Heart right ventricle (tissue), 16 donors: ENCODE data around the gene ACSF2. TPM values are rescaled to one million over a fixed set of nuclear protein-coding genes. Genes with fewer than 3 reads are reported as not detected.
A peak's percentile ranks its signal among the peaks of the same experiment; 100 is the strongest.

ENCODE experiments used
- ATAC-seq, 8 donors: fragments of 200-7000 bp; cut with Tn5 transposase; one replicate each; pipeline ENCODE4 v1.9.1; 2020; ENCODE audit warnings: mild to moderate bottlenecking in 8 of 8, moderate library complexity in 8 of 8, moderate number of reproducible peaks in 1 of 8
- DNase-seq, 2 donors: peaks; one replicate each; pipeline ENCODE4 v3.0.0-alpha.2; 2020
- H3K27ac ChIP-seq, 10 donors: fragments of 200-600 bp; sonication (generic) in 2 of 10; one replicate each; pipeline versions ENCODE4 v1.5.0 to v1.8.0; 2020 to 2022; ENCODE audit warnings: mild to moderate bottlenecking in 3 of 10
- H3K27me3 ChIP-seq, 7 donors: fragments of 200-600 bp; one replicate each; pipeline ENCODE4 v1.8.0; 2021 to 2022; ENCODE audit warnings: mild to moderate bottlenecking in 2 of 7
- H3K36me3 ChIP-seq, 9 donors: fragments of 200-600 bp; sonication (generic) in 1 of 9; one replicate each; pipeline versions ENCODE4 v1.5.0 to v1.8.0; 2020 to 2022; ENCODE audit warnings: mild to moderate bottlenecking in 2 of 9
- H3K4me1 ChIP-seq, 9 donors: fragments of 200-600 bp; sonication (generic) in 1 of 9; one replicate each; pipeline versions ENCODE4 v1.5.0 to v1.8.0; 2020 to 2022; ENCODE audit warnings: mild to moderate bottlenecking in 4 of 9
- H3K4me3 ChIP-seq, 10 donors: fragments of 200-600 bp; sonication (generic) in 2 of 10; one replicate each; pipeline versions ENCODE4 v1.5.0 to v1.8.0; 2020 to 2022; ENCODE audit warnings: mild to moderate bottlenecking in 7 of 10, moderate library complexity in 2 of 10
- H3K9me3 ChIP-seq, 11 donors: fragments of 200-600 bp in 10 of 11; sonication (generic) in 2 of 11; one replicate each; pipeline versions ENCODE4 v1.5.0 to v1.8.0; 2013 to 2022; ENCODE audit warnings: mild to moderate bottlenecking in 2 of 11, control low read depth in 1 of 11, moderate library complexity in 1 of 11
- WGBS, 2 donors: extraction: QIAGEN DNeasy Blood & Tissue Kit; methylation state at CpG; one replicate each; pipeline ENCODE4 v1.1.7; 2013; ENCODE audit warnings: inconsistent platforms in 1 of 2; 5-methylcytosine and 5-hydroxymethylcytosine counted together
- intact Hi-C, 10 donors: fragments of 100-400 bp; cut with DNase I; formaldehyde crosslinking; loops; one replicate each; pipeline versions ENCODE4 v1.11.1 to v1.14.2; 2022
- polyA plus RNA-seq, 2 donors: library from polyadenylated mRNA; stranded (reverse); fragments of 200-250 nt; gene quantifications; one replicate each; pipeline ENCODE4 v1.2.3, GENCODE V29; 2013
- total RNA-seq, 10 donors: library from RNA; stranded (reverse); fragmentation: NEBNext Ultra II Directional in 3 of 10; extraction: Animal tissue kit (Norgen Biotek cat#: 25700) in 3 of 10; gene quantifications; one replicate each; pipeline versions ENCODE4 v1.2.1 to v1.2.4, GENCODE V29; 2021 to 2023
- TF ChIP-seq, protein P1 (sequence below), 9 donors: fragments of 200-600 bp; sonication (generic) in 2 of 9; IDR thresholded peaks; one replicate each; pipeline versions ENCODE4 v1.5.0 to v1.8.0; 2021 to 2022; ENCODE audit warnings: antibody characterized with exemption in 9 of 9, mild to moderate bottlenecking in 5 of 9, moderate library complexity in 1 of 9
- donor health status: Arrhythmogenic right ventricular cardiomyopathy.
- donor health status: ischemic (EF 13 %, LVEDD 7.1; RV severe dilation, severe dysfunction).
- donor health status: healthy with polysubstance abuse.
- donor health status: DM: no; HTN: yes; CAD: no.
- donor health status: DM: no; HTN: no; CAD: no.
- donor health status: ischemic (EF 25% LVEDD 6.9; RV normal size, moderate dysfunction).
- donor health status: ischemic (EF 25% LVEDD 5.7; RV mildly dilated, moderate dysfunction).
- donor health status: healthy.
- donor health status: DM: yes; HTN: yes; CAD: no.
- donor health status: Ischemic cardiomyopathy.
- donor health status: ischemic (EF 35%, LVEDD 5.7; RV mildly dilated, moderate dysfunction).
- donor health status: nonischemic (EF 11% LVEDD 7.7; RV severe dilation, severe dysfunction).
- donor health status: DM: yes; HTN: yes; CAD: no.
- donor health status: PGD.
- donor health status: ischemic (EF 29% LVEDD 5.4; RV normal size, mild dysfunction).
- donor health status: nonischemic (EF 23%, LVEDD 6.1; RV moderate dilation, normal function).

Gene ACSF2
- total and polyA plus RNA-seq, 12 donors, result 7.9 to 45.0 (median 19.7) TPM

DNA sequence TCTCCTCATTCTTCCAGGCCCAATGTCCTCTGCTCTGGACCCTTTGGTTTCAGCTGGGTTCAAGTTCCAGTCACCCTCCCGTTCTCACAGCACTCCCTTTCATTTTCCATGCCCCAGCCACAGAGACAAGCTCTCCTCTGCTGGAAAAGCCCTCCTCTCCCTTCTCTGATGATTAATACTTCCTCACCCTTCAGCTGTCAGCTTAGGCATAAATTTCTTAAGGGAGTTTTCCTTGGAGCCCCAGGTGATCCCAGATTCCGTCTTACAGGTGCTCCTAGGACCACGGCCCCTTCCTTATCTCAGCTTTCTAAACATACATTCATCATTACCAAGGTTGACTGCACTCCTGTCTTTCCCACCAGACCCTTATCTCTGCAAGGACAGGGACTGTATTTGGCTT is 32.3 kb downstream of the ACSF2 start:
- intact Hi-C loops, result no loop called here
- 70 to 77% methylated on average over 3 of the region's 3 CpGs for WGBS, 2 donors
- Histone ChIP-seq H3K4me1 (no peaks in the 10 kb centered on the region), H3K36me3 (peaks cover 0 to 7% (median 0%) of the 10 kb centered on the region in 9 donors), H3K27me3 (no peaks in the 10 kb centered on the region), H3K4me3 (no peak overlapping the region), H3K9me3 (no peaks in the 10 kb centered on the region), H3K27ac (no peak overlapping the region)
- ATAC-seq (no peak), DNase-seq (no peak)
- TF ChIP-seq, protein P1, sequence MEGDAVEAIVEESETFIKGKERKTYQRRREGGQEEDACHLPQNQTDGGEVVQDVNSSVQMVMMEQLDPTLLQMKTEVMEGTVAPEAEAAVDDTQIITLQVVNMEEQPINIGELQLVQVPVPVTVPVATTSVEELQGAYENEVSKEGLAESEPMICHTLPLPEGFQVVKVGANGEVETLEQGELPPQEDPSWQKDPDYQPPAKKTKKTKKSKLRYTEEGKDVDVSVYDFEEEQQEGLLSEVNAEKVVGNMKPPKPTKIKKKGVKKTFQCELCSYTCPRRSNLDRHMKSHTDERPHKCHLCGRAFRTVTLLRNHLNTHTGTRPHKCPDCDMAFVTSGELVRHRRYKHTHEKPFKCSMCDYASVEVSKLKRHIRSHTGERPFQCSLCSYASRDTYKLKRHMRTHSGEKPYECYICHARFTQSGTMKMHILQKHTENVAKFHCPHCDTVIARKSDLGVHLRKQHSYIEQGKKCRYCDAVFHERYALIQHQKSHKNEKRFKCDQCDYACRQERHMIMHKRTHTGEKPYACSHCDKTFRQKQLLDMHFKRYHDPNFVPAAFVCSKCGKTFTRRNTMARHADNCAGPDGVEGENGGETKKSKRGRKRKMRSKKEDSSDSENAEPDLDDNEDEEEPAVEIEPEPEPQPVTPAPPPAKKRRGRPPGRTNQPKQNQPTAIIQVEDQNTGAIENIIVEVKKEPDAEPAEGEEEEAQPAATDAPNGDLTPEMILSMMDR (IDR thresholded peaks at IDR 0.05), result no peak

DNA sequence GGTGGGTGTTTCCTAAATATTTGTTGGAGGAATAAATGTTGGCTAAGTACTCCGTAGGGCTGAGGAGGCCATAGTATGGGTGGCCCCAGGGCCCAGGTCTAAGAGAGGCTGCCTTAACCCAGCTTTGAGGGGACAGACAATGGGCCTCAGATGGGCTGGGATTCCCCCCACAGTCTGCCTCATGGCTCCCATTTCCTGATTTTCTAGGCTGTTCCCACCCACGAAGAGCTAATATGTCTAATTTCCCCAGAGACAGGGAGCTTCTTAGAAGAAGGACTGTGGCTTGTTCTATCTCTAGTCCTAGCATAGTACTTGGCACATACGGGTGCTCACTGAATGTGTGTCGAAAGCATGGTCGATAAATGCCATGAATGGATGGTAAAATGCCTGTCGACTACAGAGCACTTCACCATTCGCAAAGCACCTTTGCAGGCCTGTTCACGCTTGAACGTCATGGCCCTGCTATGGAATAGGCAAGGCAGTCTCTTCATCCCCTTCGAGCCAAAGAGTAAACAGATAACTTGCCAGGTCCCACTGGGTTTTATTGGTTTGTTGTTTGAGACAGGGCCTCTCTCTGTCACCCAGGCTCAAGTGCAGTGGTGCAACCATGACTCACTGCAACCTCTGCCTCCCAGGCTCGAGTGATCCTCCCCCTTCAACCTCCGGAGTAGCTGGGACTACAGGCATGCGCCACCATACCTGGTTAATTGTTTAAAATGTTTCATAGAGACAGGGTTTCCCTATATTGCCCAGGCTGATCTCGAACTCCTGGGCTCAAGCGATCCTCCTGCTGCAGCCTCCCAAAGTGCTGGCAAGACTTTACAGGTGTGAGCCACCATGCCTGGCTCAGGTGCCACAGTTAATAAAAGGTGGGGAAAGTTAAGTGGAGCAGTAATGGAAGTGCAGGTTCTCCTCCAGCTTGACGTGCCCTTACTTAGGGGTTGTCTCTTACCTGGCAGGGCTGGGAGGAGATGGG is 33.0 kb downstream of the ACSF2 start:
- Histone ChIP-seq H3K27ac (no peak overlapping the region), H3K27me3 (no peaks in the 10 kb centered on the region), H3K36me3 (peaks cover 0 to 7% (median 0%) of the 10 kb centered on the region in 9 donors), H3K9me3 (no peaks in the 10 kb centered on the region), H3K4me1 (no peaks in the 10 kb centered on the region), H3K4me3 (no peak overlapping the region)
- ATAC-seq (peak in 1 of 8 donors; percentile 8), DNase-seq (no peak)
- TF ChIP-seq, protein P1 (IDR thresholded peaks at IDR 0.05), result no peak
- intact Hi-C loops, result no loop called here
- WGBS, 2 donors, result 68 to 75% methylated on average over 16 of the region's 16 CpGs

DNA sequence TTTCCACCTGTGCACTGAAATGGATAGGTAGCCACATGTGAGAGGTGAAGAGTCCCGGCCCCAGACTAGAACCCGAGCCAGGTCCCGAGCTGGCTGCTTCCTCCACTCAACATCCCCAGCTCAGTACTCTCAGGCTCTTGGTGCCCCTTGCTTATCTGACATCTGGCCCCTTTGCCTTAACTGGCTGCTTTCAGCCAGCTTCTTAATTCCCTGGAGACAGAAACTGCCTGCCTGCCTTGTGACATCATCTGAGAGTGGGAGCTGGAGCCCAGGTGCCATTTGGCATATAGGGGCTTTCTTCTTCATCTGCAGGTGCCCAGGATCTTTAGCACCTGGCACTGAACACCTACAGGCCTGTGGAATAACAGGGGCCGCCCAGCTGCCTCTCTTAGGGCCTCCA is 33.7 kb downstream of the ACSF2 start:
- H3K36me3 ChIP-seq, result peaks cover 0 to 7% (median 0%) of the 10 kb centered on the region in 9 donors
- no peak overlapping the region for H3K4me3 ChIP-seq
- H3K4me1 ChIP-seq, result no peaks in the 10 kb centered on the region
- intact Hi-C loops, result loop anchor here in 1 of 10 donors (10.0 kb wide), 1 partner anchor 95 kb away; no protein-coding TSS in a partner anchor
- H3K27me3 ChIP-seq, result no peaks in the 10 kb centered on the region
- H3K27ac ChIP-seq, result no peak overlapping the region
- WGBS, 2 donors, result 82 to 86% methylated on average over 4 of the region's 4 CpGs
- no peak for ATAC-seq
- no peak for DNase-seq
- no peaks in the 10 kb centered on the region for H3K9me3 ChIP-seq
- TF ChIP-seq, protein P1 (IDR thresholded peaks at IDR 0.05), result no peak

DNA sequence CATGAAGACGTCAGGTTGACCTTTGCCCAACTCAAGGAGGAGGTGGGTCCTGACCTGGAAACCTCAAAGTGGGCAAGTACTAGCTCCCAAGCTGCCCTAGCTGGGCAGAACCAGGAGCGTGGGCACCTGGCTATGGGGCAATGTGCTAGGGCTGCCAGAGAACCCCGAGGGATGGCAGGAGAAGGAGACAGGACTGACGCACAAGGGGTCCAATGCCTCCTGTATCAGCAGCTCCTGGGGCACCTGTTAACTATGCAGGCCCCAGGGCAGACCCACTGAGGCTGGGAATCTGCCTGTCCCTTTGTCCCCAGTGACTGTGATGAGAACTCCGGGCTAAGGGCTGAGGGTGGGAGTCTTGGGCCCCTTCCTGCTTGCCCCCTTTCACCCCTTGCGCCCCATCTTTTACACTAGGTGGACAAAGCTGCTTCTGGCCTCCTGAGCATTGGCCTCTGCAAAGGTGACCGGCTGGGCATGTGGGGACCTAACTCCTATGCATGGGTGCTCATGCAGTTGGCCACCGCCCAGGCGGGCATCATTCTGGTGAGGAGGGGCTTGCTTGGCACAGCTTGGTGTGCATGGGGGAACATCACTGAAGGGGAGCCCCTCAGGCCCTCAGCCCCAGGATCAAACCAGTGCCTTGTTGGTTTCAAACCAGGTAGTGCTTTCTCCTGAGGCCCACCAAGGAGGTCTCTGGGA is 35.0 kb downstream of the ACSF2 start:
- ATAC-seq (no peak), DNase-seq (no peak)
- TF ChIP-seq, protein P1 (IDR thresholded peaks at IDR 0.05), result no peak
- H3K9me3 ChIP-seq, result no peaks in the 10 kb centered on the region
- H3K27me3 ChIP-seq, result no peaks in the 10 kb centered on the region
- WGBS, 2 donors, result 94 to 95% methylated on average over 9 of the region's 9 CpGs
- no peak overlapping the region for H3K4me3 ChIP-seq
- peaks cover 0 to 7% (median 0%) of the 10 kb centered on the region in 9 donors for H3K36me3 ChIP-seq
- no peak overlapping the region for H3K27ac ChIP-seq
- H3K4me1 ChIP-seq, result no peaks in the 10 kb centered on the region
- intact Hi-C loops, result loop anchor here in 1 of 10 donors (10.0 kb wide), 1 partner anchor 96 kb away; no protein-coding TSS in a partner anchor
